22Rv1 (cell line): ENCODE data around the gene SLC35G6.

ENCODE experiments used
- ZFX ChIP-seq: fragments of 450-650 bp; IDR thresholded peaks from 2 replicates; pipeline ENCODE4 v1.6.1; 2017; ENCODE audit warnings: antibody characterized with exemption, borderline replicate concordance
- TF ChIP-seq, protein P1 (sequence below): fragments of 450-650 bp; IDR thresholded peaks from 2 replicates; pipeline ENCODE4 v1.5.1; 2017; ENCODE audit warnings: mild to moderate bottlenecking

GRCh38 chr17:7512824-7513540 is 31.7 kb downstream of the SLC35G6 start:
- TF ChIP-seq, protein P1, sequence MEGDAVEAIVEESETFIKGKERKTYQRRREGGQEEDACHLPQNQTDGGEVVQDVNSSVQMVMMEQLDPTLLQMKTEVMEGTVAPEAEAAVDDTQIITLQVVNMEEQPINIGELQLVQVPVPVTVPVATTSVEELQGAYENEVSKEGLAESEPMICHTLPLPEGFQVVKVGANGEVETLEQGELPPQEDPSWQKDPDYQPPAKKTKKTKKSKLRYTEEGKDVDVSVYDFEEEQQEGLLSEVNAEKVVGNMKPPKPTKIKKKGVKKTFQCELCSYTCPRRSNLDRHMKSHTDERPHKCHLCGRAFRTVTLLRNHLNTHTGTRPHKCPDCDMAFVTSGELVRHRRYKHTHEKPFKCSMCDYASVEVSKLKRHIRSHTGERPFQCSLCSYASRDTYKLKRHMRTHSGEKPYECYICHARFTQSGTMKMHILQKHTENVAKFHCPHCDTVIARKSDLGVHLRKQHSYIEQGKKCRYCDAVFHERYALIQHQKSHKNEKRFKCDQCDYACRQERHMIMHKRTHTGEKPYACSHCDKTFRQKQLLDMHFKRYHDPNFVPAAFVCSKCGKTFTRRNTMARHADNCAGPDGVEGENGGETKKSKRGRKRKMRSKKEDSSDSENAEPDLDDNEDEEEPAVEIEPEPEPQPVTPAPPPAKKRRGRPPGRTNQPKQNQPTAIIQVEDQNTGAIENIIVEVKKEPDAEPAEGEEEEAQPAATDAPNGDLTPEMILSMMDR = no peak
- no peak for TF ChIP-seq ZFX
